K562 (cell line): Measurements from ENCODE around the gene HSPA5. TPM values are rescaled to one million over a fixed set of nuclear protein-coding genes. Genes with fewer than 3 reads are reported as not detected.

Source experiments
- BDP1 ChIP-seq: IDR thresholded peaks from 3 replicates; pipeline ENCODE4 v1.6.1; 2011; ENCODE audit not compliant: insufficient read length, insufficient read depth
- HIVEP1 ChIP-seq: fragments of 250-450 bp; sonication (Bioruptor Pico); IDR thresholded peaks from 2 replicates; pipeline ENCODE4 v1.4.0; 2020; ENCODE audit warnings: mild to moderate bottlenecking
- HSF4 ChIP-seq: fragments of 250-450 bp; sonication (Bioruptor Pico); IDR thresholded peaks from 2 replicates; pipeline ENCODE4 v2.1.2; 2022; ENCODE audit warnings: mild to moderate bottlenecking, moderate library complexity, borderline replicate concordance
- ZC3H8 ChIP-seq: fragments of 450-650 bp; IDR thresholded peaks from 2 replicates; pipeline ENCODE4 v1.6.1; 2017
- ZNF57 ChIP-seq: fragments of 450-650 bp; formaldehyde crosslinking; IDR thresholded peaks from 2 replicates; pipeline ENCODE4 v1.4.0; 2020; ENCODE audit warnings: mild to moderate bottlenecking, moderate library complexity
- polyA plus RNA-seq, 8 experiments: library from polyadenylated mRNA; depleted of rRNA in 4 of 8; stranded (reverse) in 5 of 8; unstranded in 3 of 8; fragments of >200 nt; fragmentation: Nextera tagmentation in 2 of 8; fragmentation: Illumina TruSeq in 1 of 8; extraction: Ambion mirVana in 2 of 8; extraction: Trizol in 1 of 8; gene quantifications; 2 replicates each; pipeline versions ENCODE4 v1.2.1 to v1.2.3, GENCODE V29; 2011 to 2014; ENCODE audit warnings: inconsistent platforms in 1 of 8, missing spikeins in 1 of 8
- total RNA-seq, 7 experiments: library from RNA; depleted of rRNA in 6 of 7; stranded (reverse); fragments of >200 nt in 6 of 7; fragmentation: Illumina TruSeq in 2 of 7; extraction: Trizol in 2 of 7; gene quantifications; 2 replicates each; pipeline versions ENCODE4 v1.2.1 to v1.2.3, GENCODE V29; 2011 to 2021; ENCODE audit warnings: low replicate concordance in 1 of 7
- TF ChIP-seq, protein P1 (sequence below): fragments of 450-650 bp; IDR thresholded peaks from 2 replicates; pipeline ENCODE4 v1.6.1; 2017; ENCODE audit warnings: mild to moderate bottlenecking, moderate library complexity
- TF ChIP-seq, protein P2 (sequence below): fragments of 450-650 bp; IDR thresholded peaks from 2 replicates; pipeline ENCODE4 v1.6.1; 2016
- TF ChIP-seq, protein P3 (sequence below): sonication (generic); IDR thresholded peaks from 2 replicates; pipeline ENCODE4 v1.6.1; 2016

The HSPA5 gene
- total and polyA plus RNA-seq, 9 of the 15 experiments (the other 6 are each of a cell fraction or from before 2014, with no cell fraction given) = 48.0 to 265 (median 113) TPM

DNA sequence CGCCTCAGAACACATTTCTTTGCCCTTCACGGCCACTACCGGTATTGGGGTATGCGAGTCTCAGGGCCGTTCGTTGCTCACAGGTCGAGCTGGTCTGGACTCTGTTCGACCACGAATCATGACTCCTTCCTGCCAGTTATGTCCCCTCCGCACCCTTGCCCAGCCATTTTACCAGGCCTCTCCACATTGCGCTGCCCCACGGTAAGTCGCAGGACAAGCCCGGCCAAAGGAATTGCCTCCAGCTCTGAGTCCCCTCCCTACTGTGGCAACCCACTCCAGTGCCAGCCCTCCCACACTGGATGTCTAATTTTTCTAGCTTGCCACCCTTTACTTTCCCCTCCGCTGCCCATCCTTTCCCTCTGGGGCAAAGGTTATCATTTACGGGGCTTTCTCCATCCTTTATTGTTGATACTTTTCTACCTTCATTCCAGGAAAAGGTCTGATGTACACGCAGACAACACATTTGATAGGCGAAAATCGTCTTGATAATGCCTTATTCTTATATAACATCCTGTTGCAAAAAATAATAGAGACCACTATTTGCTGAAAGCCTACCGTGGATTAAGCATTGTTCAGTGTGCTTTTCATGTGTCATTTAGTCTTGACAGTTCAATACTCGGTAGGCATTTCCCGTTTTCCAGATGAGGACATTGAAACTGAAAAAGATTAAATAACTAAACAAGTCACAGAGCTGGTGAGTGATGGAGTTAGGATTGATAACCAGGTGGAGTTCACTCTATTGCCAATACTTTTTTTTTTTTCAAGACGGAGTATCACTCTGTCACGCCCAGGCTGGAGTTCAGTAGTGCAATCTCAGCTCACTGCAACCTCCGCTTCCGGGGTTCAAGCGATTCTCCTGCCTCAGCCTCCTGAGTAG, 958 bp upstream of the HSPA5 start (continued):
- TF ChIP-seq BDP1 (no peak), HIVEP1 (CRISPR knock-in tag) (no peak), ZC3H8 (no peak), HSF4 (CRISPR knock-in tag) (no peak), ZNF57 (CRISPR knock-in tag) (no peak)
- TF ChIP-seq, protein P1, sequence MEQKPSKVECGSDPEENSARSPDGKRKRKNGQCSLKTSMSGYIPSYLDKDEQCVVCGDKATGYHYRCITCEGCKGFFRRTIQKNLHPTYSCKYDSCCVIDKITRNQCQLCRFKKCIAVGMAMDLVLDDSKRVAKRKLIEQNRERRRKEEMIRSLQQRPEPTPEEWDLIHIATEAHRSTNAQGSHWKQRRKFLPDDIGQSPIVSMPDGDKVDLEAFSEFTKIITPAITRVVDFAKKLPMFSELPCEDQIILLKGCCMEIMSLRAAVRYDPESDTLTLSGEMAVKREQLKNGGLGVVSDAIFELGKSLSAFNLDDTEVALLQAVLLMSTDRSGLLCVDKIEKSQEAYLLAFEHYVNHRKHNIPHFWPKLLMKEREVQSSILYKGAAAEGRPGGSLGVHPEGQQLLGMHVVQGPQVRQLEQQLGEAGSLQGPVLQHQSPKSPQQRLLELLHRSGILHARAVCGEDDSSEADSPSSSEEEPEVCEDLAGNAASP = no peak
- TF ChIP-seq, protein P2, sequence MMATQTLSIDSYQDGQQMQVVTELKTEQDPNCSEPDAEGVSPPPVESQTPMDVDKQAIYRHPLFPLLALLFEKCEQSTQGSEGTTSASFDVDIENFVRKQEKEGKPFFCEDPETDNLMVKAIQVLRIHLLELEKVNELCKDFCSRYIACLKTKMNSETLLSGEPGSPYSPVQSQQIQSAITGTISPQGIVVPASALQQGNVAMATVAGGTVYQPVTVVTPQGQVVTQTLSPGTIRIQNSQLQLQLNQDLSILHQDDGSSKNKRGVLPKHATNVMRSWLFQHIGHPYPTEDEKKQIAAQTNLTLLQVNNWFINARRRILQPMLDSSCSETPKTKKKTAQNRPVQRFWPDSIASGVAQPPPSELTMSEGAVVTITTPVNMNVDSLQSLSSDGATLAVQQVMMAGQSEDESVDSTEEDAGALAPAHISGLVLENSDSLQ = no peak
- TF ChIP-seq, protein P3, sequence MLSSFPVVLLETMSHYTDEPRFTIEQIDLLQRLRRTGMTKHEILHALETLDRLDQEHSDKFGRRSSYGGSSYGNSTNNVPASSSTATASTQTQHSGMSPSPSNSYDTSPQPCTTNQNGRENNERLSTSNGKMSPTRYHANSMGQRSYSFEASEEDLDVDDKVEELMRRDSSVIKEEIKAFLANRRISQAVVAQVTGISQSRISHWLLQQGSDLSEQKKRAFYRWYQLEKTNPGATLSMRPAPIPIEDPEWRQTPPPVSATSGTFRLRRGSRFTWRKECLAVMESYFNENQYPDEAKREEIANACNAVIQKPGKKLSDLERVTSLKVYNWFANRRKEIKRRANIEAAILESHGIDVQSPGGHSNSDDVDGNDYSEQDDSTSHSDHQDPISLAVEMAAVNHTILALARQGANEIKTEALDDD = peak; percentile 18; the same call in 1 of the 2 replicates
